Transverse colon (tissue), 4 donors: ENCODE data around the gene ZSWIM2.

Experiments used
- CTCF ChIP-seq, 5 experiments: fragments of 200-600 bp in 3 of 5; fragments of 450-650 bp in 2 of 5; sonication (generic) in 3 of 5; IDR thresholded peaks; 1 replicate in 2 of 5; 2 replicates in 3 of 5; pipeline ENCODE4 v1.5.1; 2016 to 2017; ENCODE audit warnings: antibody characterized with exemption in 5 of 5, inconsistent platforms in 3 of 5, mild to moderate bottlenecking in 2 of 5, moderate library complexity in 1 of 5
- POLR2AphosphoS5 ChIP-seq, 3 donors: sonication (generic); formaldehyde crosslinking; IDR thresholded peaks; one replicate each; pipeline ENCODE4 v1.6.1; 2016; ENCODE audit warnings: antibody characterized with exemption in 3 of 3

DNA sequence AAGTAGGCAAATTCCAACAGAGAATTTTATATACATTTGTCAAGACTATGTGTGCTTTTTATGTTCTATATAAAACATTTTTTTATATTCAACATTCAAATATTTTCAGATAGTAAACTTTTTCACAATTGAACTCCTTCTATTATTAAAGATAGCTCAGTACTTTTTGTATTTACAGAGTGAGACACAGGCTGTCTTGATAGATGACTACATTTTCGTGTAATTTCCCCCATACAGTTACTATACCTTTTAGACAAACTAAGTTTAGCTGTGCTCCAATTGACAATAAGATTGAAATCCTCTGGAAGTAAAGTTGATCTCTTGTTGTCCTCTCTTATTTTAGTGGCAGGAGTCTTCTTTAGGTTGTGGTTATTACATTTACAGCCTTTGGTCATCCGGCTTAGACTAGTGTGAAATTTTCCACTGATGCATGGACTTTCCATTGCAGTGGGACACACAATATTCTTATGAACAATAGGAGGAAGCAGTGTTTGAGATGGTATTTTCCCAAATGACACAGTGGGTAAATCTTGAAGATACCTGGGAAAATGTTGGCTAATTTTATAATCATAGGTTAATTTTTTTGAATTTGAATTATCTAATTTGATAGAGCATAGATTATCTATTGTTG lies 21.0 kb downstream of the ZSWIM2 start:
- TF ChIP-seq POLR2AphosphoS5 (IDR thresholded peaks at IDR 0.05), result no peak
- TF ChIP-seq CTCF (IDR thresholded peaks at IDR 0.05), result no peak
